HL-60 (cell line): ENCODE results near the gene CACNA1D.

Experiments used
- CTCF ChIP-seq: IDR thresholded peaks from one replicate; pipeline ENCODE4 v1.5.1; 2011; ENCODE audit warnings: low read length, control low read depth, inconsistent platforms; ENCODE audit not compliant: insufficient read depth
- POLR2AphosphoS5 ChIP-seq: IDR thresholded peaks from 2 replicates; pipeline ENCODE4 v1.6.1; 2012; ENCODE audit warnings: low read depth

- no peak for TF ChIP-seq CTCF
- TF ChIP-seq POLR2AphosphoS5 = no peak
Observed at GRCh38 chr3:53642211-53642610, 147.8 kb downstream of the CACNA1D start.
